WTC11 (cell line): ENCODE results near the gene EDN1. TPM values are rescaled to one million over a fixed set of nuclear protein-coding genes. Genes with fewer than 3 reads are reported as not detected.

ENCODE experiments used
- ATAC-seq: fragments of 200-7000 bp; cut with Tn5 transposase; 2 replicates; pipeline ENCODE4 v1.10.0; 2021; ENCODE audit warnings: mild to moderate bottlenecking, moderate library complexity
- CTCF ChIA-PET: fragments of 300-600 bp; sonication (Branson Sonifier 250); formaldehyde crosslinking; loops from one replicate; lab custom pipeline; 2021; ENCODE audit warnings: antibody characterized with exemption; lab: Charles Lee
- POLR2A ChIA-PET: fragments of 350-600 bp; sonication (Branson Sonifier 250); formaldehyde crosslinking; loops from one replicate; lab custom pipeline; 2021; ENCODE audit warnings: antibody characterized with exemption; lab: Charles Lee
- DNase-seq: peaks from one replicate; pipeline ENCODE4 v3.0.0; 2021; ENCODE audit warnings: low spot score
- H3K27ac Mint-ChIP-seq: 2 replicates; pipeline ENCODE4 v1.8.0; 2021; ENCODE audit warnings: mixed read lengths
- H3K27me3 Mint-ChIP-seq: 2 replicates; pipeline ENCODE4 v1.8.0; 2021; ENCODE audit warnings: low read depth, mild to moderate bottlenecking, moderate library complexity, mixed read lengths
- H3K36me3 Mint-ChIP-seq: 2 replicates; pipeline ENCODE4 v1.8.0; 2021; ENCODE audit warnings: mixed read lengths
- H3K4me1 Mint-ChIP-seq: 2 replicates; pipeline ENCODE4 v1.8.0; 2022; ENCODE audit warnings: mixed read lengths
- H3K4me3 Mint-ChIP-seq: 2 replicates; pipeline ENCODE4 v1.8.0; 2021; ENCODE audit warnings: mild to moderate bottlenecking, moderate library complexity, mixed read lengths
- H3K9me3 Mint-ChIP-seq: 2 replicates; pipeline ENCODE4 v1.8.0; 2021; ENCODE audit warnings: mixed read lengths
- AR ChIP-seq: fragments of 250-450 bp; sonication (Bioruptor Pico); IDR thresholded peaks from 2 replicates; pipeline ENCODE4 v1.9.0; 2021; ENCODE audit warnings: mild to moderate bottlenecking
- ATF2 ChIP-seq: sonication (generic); formaldehyde crosslinking; IDR thresholded peaks from 2 replicates; pipeline ENCODE4 v1.8.1; 2022; ENCODE audit warnings: low read depth, missing genetic modification reagents, borderline replicate concordance
- CBFB ChIP-seq: sonication (generic); formaldehyde crosslinking; IDR thresholded peaks from 2 replicates; pipeline ENCODE4 v1.8.1; 2022; ENCODE audit warnings: mild to moderate bottlenecking, low read depth, missing genetic modification reagents
- EMX1 ChIP-seq: fragments of 250-450 bp; sonication (Bioruptor Pico); IDR thresholded peaks from 2 replicates; pipeline ENCODE4 v1.8.0; 2021; ENCODE audit warnings: mild to moderate bottlenecking
- FOXK1 ChIP-seq: sonication (generic); formaldehyde crosslinking; IDR thresholded peaks from 2 replicates; pipeline ENCODE4 v1.8.0; 2022; ENCODE audit warnings: mild to moderate bottlenecking, moderate library complexity, missing genetic modification reagents
- GABPB1 ChIP-seq: sonication (generic); formaldehyde crosslinking; IDR thresholded peaks from 2 replicates; pipeline ENCODE4 v1.8.1; 2023; ENCODE audit warnings: mild to moderate bottlenecking, missing genetic modification reagents
- JAZF1 ChIP-seq: fragments of 250-450 bp; sonication (Bioruptor Pico); IDR thresholded peaks from 2 replicates; pipeline ENCODE4 v1.9.0; 2021; ENCODE audit warnings: moderate library complexity, mild to moderate bottlenecking, inconsistent platforms
- MAX ChIP-seq: sonication (generic); formaldehyde crosslinking; IDR thresholded peaks from 2 replicates; pipeline ENCODE4 v1.8.0; 2022; ENCODE audit warnings: mild to moderate bottlenecking, missing genetic modification reagents
- NR1H2 ChIP-seq: sonication (generic); formaldehyde crosslinking; IDR thresholded peaks from 2 replicates; pipeline ENCODE4 v1.9.0; 2021; ENCODE audit warnings: mild to moderate bottlenecking, moderate library complexity, missing genetic modification reagents
- SMAD3 ChIP-seq: sonication (generic); formaldehyde crosslinking; IDR thresholded peaks from 2 replicates; pipeline ENCODE4 v1.8.0; 2022; ENCODE audit warnings: missing genetic modification reagents, mild to moderate bottlenecking, borderline replicate concordance
- SMAD4 ChIP-seq: sonication (generic); formaldehyde crosslinking; IDR thresholded peaks from 2 replicates; pipeline ENCODE4 v1.8.0; 2022; ENCODE audit warnings: mild to moderate bottlenecking, missing genetic modification reagents
- SOX15 ChIP-seq: fragments of 250-450 bp; sonication (Bioruptor Pico); IDR thresholded peaks from 2 replicates; pipeline ENCODE4 v1.9.0; 2021; ENCODE audit warnings: mild to moderate bottlenecking
- SP1 ChIP-seq: sonication (generic); formaldehyde crosslinking; conservative IDR thresholded peaks from 2 replicates; pipeline ENCODE4 v1.8.1; 2022; ENCODE audit warnings: missing genetic modification reagents
- TEAD1 ChIP-seq: sonication (generic); formaldehyde crosslinking; IDR thresholded peaks from 2 replicates; pipeline ENCODE4 v1.8.0; 2022; ENCODE audit warnings: mild to moderate bottlenecking, missing genetic modification reagents
- USF2 ChIP-seq: sonication (generic); formaldehyde crosslinking; IDR thresholded peaks from 2 replicates; pipeline ENCODE4 v1.8.1; 2023; ENCODE audit warnings: mild to moderate bottlenecking, missing genetic modification reagents, moderate library complexity
- ZNF317 ChIP-seq: sonication (generic); formaldehyde crosslinking; IDR thresholded peaks from 2 replicates; pipeline ENCODE4 v1.8.1; 2023; ENCODE audit warnings: low read depth, mild to moderate bottlenecking, moderate library complexity, missing genetic modification reagents, borderline replicate concordance
- ZNF396 ChIP-seq: fragments of 250-450 bp; sonication (Bioruptor Pico); IDR thresholded peaks from 2 replicates; pipeline ENCODE4 v1.8.0; 2021; ENCODE audit warnings: mild to moderate bottlenecking, moderate library complexity, borderline replicate concordance
- ZNF416 ChIP-seq: fragments of 250-450 bp; sonication (Bioruptor Pico); IDR thresholded peaks from 2 replicates; pipeline ENCODE4 v1.9.0; 2021; ENCODE audit warnings: mild to moderate bottlenecking, inconsistent platforms
- total RNA-seq: library from RNA; stranded (reverse); gene quantifications from 3 replicates; pipeline ENCODE4 v1.2.3, GENCODE V29; 2021
- TF ChIP-seq, protein P1 (sequence below): sonication (generic); formaldehyde crosslinking; IDR thresholded peaks from 2 replicates; pipeline ENCODE4 v1.8.0; 2022; ENCODE audit warnings: mild to moderate bottlenecking, missing genetic modification reagents
- TF ChIP-seq, protein P2 (sequence below): sonication (generic); formaldehyde crosslinking; IDR thresholded peaks from 2 replicates; pipeline ENCODE4 v1.8.1; 2023; ENCODE audit warnings: mild to moderate bottlenecking, missing genetic modification reagents
- TF ChIP-seq, protein P3 (sequence below): sonication (generic); formaldehyde crosslinking; IDR thresholded peaks from 2 replicates; pipeline ENCODE4 v1.8.1; 2023; ENCODE audit warnings: mild to moderate bottlenecking, missing genetic modification reagents, moderate library complexity
- TF ChIP-seq, protein P4 (sequence below): fragments of 250-450 bp; sonication (Bioruptor Pico); IDR thresholded peaks from 2 replicates; pipeline ENCODE4 v2.1.2; 2022; ENCODE audit warnings: mild to moderate bottlenecking, moderate library complexity

Gene EDN1
- total RNA-seq, 1 experiment from 2014 or later = 1.0 TPM

DNA sequence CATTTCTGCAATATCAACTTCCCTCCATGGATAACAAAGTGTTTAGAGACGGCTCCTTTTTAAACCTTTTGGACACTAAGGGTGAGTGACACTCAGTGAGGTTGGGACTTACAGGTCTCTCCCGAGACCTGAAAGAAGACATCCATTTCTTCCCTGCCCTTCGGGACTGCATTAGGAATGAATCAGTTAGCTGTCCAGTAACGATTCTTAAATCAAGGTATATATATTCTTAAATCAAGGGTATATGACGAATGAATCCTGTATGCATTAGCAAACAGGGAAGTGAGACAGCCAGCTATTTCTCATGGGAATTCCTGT is 52.9 kb downstream of the EDN1 start:
- TF ChIP-seq ZNF317 (no peak), EMX1 (no peak), FOXK1 (no peak), ZNF416 (CRISPR knock-in tag) (no peak), NR1H2 (CRISPR knock-in tag) (no peak), ZNF396 (CRISPR knock-in tag) (no peak), SP1 (CRISPR knock-in tag) (no peak), MAX (CRISPR knock-in tag) (no peak)
- TF ChIP-seq, protein P1, sequence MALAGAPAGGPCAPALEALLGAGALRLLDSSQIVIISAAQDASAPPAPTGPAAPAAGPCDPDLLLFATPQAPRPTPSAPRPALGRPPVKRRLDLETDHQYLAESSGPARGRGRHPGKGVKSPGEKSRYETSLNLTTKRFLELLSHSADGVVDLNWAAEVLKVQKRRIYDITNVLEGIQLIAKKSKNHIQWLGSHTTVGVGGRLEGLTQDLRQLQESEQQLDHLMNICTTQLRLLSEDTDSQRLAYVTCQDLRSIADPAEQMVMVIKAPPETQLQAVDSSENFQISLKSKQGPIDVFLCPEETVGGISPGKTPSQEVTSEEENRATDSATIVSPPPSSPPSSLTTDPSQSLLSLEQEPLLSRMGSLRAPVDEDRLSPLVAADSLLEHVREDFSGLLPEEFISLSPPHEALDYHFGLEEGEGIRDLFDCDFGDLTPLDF (CRISPR knock-in tag) = no peak
- TF ChIP-seq, protein P2, sequence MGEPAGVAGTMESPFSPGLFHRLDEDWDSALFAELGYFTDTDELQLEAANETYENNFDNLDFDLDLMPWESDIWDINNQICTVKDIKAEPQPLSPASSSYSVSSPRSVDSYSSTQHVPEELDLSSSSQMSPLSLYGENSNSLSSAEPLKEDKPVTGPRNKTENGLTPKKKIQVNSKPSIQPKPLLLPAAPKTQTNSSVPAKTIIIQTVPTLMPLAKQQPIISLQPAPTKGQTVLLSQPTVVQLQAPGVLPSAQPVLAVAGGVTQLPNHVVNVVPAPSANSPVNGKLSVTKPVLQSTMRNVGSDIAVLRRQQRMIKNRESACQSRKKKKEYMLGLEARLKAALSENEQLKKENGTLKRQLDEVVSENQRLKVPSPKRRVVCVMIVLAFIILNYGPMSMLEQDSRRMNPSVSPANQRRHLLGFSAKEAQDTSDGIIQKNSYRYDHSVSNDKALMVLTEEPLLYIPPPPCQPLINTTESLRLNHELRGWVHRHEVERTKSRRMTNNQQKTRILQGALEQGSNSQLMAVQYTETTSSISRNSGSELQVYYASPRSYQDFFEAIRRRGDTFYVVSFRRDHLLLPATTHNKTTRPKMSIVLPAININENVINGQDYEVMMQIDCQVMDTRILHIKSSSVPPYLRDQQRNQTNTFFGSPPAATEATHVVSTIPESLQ (CRISPR knock-in tag) = no peak
- DNase-seq (no peak), ATAC-seq (no peak)
- Mint-ChIP-seq H3K27me3 (no peaks in the 10 kb centered on the region), H3K4me1 (peaks cover 24% of the 10 kb centered on the region), H3K27ac (no peak overlapping the region), H3K36me3 (no peaks in the 10 kb centered on the region), H3K4me3 (no peak overlapping the region), H3K9me3 (no peaks in the 10 kb centered on the region)
- POLR2A ChIA-PET = no interaction called here
- CTCF ChIA-PET = no interaction called here

GRCh38 chr6:12343440-12344162 is 53.4 kb downstream of the EDN1 start:
- ATAC-seq (no peak), DNase-seq (no peak)
- Mint-ChIP-seq H3K4me3 (no peak overlapping the region), H3K36me3 (no peaks in the 10 kb centered on the region), H3K27ac (no peak overlapping the region), H3K9me3 (no peaks in the 10 kb centered on the region), H3K27me3 (no peaks in the 10 kb centered on the region), H3K4me1 (peaks cover 24% of the 10 kb centered on the region)
- ChIA-PET POLR2A (no interaction called here), CTCF (no interaction called here)
- TF ChIP-seq, protein P2 (CRISPR knock-in tag) = no peak
- no peak for TF ChIP-seq SMAD4
- TF ChIP-seq AR (CRISPR knock-in tag) = no peak
- TF ChIP-seq SOX15 (CRISPR knock-in tag) = no peak
- TF ChIP-seq, protein P3, sequence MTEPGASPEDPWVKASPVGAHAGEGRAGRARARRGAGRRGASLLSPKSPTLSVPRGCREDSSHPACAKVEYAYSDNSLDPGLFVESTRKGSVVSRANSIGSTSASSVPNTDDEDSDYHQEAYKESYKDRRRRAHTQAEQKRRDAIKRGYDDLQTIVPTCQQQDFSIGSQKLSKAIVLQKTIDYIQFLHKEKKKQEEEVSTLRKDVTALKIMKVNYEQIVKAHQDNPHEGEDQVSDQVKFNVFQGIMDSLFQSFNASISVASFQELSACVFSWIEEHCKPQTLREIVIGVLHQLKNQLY = no peak
- TF ChIP-seq CBFB (CRISPR knock-in tag) = no peak
- TF ChIP-seq, protein P4, sequence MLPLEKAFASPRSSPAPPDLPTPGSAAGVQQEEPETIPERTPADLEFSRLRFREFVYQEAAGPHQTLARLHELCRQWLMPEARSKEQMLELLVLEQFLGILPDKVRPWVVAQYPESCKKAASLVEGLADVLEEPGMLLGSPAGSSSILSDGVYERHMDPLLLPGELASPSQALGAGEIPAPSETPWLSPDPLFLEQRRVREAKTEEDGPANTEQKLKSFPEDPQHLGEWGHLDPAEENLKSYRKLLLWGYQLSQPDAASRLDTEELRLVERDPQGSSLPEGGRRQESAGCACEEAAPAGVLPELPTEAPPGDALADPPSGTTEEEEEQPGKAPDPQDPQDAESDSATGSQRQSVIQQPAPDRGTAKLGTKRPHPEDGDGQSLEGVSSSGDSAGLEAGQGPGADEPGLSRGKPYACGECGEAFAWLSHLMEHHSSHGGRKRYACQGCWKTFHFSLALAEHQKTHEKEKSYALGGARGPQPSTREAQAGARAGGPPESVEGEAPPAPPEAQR (CRISPR knock-in tag) = no peak
- TF ChIP-seq SMAD3 = no peak
- TF ChIP-seq ATF2 = no peak
- TF ChIP-seq TEAD1 (CRISPR knock-in tag) = no peak
- no peak for TF ChIP-seq JAZF1
- TF ChIP-seq GABPB1 (CRISPR knock-in tag) = no peak
- TF ChIP-seq USF2 (CRISPR knock-in tag) = no peak
